Measurements from ENCODE around the gene DUOXA2.
"Not testable (repeated sequence)": the region's sequence is repeated elsewhere in the genome, so short reads cannot be mapped to it uniquely, and the experiment has no call there.

The DUOXA2 gene

DNA sequence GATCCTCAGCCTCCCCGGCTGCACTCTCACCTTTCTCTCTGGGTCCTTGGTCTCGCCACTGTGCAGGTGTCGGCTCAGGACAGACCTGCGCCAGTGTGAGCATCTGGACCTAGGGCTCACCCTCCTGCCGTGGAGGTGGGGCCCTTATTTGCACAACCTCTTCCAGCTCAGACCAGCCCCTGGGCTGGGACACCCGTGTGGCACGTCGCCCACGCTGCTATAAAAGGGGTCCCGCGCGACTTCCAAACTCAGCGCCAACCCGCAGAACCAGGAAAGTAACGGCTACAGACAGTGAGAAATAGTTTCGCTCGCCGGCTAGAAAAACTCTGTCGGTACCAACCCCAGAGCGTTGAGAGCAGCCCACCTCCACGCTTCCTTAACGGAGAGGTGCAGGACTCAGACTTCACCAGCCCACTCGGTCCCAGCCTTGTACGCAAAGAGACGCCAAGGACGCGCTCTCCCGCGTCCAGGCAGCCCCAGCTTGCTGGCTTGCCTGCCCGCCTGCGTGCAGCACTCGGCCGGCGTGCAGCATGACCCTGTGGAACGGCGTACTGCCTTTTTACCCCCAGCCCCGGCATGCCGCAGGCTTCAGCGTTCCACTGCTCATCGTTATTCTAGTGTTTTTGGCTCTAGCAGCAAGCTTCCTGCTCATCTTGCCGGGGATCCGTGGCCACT, at the start of gene DUOXA2, which contains the start of gene DUOX2:
TSS of gene DUOXA2 (plus strand) at position 251 of the 675 bp plus-strand sequence. CDS start at position 531, 280 bp downstream.
TSS of gene DUOX2 (minus strand) at position 97 of the 675 bp plus-strand sequence. CDS start 761 bp downstream, outside the sequence.
- DNase-seq: no peak

DNA sequence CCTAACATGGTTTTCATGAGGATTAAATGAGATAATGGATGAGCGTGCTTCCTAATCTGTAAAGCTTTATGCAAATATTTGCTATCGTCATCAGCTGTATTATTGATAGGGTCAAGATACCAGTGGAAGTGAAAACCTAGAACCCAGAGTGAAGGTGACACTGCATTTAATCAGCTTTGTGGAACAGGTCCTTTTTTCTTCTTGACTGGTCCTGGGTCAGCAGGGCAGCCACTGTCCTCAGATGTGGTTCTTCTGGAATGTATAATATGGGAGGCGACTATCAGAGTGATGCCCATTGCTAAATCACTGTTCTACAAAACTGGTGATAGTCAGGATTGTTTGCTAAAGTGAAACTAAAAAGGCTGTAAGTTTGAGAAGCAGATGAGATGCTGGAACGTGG, 49.7 kb upstream of the DUOXA2 start:
- no peak for DNase-seq

DNA sequence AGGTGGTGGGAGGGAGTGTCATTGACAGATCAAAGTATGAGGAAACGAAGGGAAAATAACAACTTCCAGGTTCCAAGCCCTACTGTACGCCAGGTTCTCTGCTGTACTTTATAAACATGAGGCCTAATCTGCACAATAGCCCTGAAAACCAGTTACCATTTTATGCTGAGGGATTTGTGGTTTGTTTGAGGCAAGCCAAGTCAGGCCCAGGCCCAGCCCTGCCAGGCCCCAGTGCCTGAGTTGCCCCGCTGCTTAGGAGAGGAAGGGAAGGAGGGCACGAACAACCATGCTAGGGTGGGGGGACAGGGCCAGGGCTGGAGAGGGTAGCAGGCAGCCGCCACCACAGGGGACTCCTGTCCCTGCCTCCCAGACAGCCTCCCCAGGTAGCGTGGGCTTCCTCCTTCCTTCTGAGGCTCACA, 44.2 kb upstream of the DUOXA2 start:
- DNase-seq: not testable (repeated sequence)

DNA sequence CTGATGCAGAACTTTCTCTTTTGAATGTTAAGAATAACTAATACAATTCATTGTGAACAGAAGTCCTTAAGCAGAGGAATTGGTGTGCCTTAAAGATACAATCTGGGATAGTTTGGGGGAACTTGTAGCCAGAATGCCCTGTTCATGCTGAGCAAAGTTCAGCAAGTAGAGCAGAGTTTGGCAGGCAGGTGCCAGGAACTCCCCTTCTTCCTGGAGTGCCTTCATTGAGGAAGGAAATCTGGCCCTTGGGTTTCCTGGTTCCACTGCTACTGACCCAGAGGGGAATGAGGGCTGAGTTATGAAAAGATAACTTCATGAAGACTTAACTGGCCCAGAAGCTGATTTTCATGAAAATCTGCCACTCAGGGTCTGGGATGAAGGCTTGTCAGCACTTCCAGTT, 40.5 kb upstream of the DUOXA2 start:
- DNase-seq: not testable (repeated sequence)

DNA sequence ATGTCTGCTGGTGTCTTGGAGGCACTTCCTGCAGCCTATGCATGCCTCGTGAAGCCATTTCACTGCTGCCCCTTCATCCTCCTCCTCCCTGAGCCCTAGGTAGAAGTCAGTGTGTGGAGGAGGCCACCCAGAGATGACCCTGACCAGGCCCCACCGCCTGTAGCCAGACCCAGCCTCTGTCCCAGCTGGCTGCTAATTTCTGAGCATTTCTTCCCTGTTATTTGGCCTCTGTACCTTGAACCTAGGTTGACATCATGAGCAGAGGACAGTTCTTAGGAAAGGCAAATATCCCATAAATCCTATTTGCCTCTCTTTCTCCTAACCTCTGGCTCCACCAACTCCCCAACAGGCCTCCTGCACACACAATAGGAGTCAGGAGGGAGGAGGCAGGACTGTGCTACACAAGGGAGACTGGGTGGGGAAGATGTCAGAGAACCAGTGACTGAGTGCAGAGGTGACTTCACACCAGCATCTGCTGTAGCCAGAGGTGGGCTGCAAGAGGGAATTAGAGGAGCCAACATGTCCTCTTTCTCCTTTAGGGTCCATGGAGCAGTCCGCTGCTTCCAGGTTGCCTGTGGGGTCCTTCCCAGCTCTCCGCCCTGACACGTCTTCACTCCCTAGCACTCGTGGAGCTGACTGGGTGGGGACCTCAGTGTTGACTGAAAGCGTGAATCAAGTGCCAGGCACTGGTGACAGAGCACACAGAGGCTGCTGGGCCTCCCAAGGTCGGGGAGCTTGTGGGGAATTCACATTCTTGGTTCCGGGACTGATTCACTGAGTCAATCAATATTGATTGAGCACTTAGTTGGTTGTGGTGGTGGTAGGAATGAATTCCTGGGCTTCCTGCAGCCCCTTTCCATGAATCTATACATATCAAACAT, 38.4 kb upstream of the DUOXA2 start:
- DNase-seq: not testable (repeated sequence)

DNA sequence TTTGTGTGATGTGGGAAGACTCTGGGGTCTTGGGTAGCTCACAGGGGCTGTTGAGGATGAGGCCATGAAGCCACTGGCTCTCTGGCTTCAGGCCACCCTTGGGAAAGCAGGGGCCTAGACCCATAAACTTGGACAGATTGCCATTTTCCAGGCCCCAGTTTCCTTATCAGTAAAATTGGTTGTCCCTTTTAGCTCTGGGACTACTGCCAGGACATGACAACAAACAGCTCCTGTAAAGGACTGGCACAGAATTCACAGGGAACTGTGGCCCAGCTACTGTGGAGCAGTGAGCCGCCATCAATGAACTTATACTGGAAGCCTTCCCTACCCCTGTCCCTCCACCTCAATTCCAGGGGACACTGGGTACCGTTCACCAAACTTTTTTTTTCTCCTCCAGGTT, 36.7 kb upstream of the DUOXA2 start:
- DNase-seq: not testable (repeated sequence)

DNA sequence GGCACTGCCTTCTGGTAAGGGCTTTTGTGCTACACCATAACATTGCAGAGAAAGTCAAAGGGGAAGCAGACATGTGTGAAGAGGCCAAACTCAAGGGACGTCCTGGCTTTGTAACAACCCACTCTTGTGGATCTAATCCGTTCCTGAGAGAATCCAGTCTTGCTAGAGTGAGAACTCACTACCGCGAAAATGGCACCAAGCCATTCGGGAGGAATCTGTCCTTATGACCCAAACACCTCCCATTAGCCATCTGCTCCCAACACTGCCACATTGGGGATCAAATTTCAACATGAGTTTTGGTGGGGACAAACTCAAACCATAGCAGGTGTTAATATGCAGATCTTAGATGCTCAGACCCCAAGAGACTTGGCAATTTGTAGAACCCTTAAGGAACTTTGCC, 34.9 kb upstream of the DUOXA2 start:
- DNase-seq: not testable (repeated sequence)

DNA sequence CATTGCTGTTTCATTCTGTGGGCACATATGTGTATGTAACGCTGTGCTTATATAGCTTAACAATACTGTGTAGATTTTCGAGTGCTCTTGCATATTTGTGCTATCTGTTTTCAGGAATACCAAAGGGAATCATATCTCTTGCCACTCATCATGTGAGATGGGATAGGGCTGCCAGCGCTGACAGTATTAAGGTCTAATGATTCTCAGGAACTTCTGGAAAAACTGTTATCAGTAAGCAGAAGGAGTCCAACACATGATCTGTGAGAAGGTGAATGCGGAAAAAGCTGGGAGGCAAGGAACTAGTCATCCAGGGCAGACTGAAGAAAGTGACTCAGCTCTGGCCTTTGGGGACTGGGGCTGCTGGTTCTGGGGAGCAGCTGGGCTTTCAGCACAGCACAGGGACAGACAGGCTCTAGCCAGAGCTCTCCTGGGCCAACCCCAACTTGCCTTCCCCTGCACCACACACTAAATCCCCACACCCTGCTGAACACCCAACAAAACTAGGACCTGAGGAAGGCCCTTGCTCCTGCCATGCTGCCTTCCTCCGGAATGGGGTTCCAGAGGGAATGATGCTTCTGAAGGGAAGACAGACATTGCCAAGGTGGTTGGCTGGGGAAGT, 34.4 kb upstream of the DUOXA2 start:
- not testable (repeated sequence) for DNase-seq

DNA sequence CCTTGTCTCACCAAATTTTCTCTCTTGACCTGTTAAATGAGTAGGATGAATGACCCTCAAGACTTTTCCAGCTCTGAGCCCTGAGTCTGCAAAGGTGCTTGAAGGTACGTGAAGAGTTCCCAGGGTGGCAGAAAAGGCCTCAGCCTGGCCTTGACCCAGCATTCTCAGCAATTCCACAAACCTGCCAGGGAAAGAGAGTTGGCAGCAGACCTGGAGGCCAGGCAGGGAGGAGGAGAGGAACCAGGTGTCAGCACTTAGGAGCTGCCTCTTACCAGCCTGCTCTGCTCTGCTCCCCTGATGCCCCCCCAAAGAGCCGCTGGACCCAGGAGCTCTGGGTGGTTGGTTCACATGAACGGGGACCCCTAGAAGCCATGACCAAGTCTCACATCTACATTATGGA, 33.5 kb upstream of the DUOXA2 start:
- DNase-seq: not testable (repeated sequence)

DNA sequence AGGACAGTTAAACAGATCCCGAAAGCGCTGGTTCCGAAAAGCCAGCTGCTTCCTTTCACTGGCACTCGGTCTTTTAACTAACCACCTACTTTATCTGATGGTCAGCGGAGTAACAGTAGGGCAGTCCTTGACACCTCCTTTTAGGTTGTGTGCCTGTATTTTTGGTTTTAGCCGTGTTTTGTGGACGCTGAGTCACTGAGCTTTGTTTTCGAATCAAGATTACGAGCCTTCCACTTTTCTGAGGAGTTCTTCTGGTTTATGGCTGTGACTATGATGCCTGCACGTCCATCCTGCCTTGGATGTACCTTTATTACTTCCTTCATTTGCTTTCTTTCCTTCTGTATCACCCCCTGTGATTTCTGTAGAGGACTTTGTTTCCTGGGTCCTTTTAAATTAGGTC, 31.7 kb upstream of the DUOXA2 start:
- not testable (repeated sequence) for DNase-seq

DNA sequence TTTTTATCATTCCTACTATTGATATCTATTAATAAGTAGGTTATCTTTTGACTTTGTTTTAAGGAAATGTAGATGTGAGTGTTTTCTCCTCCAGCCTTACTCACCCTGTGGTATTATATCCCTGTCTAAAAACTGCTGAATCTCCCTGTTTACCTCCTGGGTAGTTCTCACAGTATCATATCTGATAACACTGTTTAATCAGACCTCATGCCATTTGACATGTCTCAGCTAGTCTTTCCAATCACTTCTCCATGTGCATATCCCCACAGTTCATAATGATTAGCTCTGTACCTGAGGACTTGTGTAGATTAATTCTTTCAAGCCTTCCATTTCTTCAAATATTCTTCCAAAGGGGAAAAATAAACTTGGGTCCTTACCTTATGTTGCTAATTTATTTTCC, 30.9 kb upstream of the DUOXA2 start:
- DNase-seq: no peak

DNA sequence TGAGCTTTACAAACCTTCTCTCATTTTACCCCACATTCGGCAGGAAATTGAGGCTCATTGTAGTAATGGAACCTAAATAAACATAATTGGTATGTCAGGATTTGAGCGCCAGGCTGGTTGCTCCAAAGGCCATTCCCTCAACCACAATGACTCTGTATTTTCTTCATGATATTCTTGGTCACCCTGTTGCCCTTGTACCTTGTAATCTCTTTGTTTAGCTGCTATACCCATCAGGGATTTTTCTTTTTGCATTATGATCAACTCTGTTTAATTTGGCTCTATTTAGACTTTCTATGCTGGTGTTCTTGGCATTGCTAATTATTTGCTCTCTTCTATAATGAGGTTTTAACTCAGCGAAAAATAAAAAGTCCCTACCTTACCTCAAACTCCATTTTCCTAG, 30.0 kb upstream of the DUOXA2 start:
- DNase-seq: no peak

DNA sequence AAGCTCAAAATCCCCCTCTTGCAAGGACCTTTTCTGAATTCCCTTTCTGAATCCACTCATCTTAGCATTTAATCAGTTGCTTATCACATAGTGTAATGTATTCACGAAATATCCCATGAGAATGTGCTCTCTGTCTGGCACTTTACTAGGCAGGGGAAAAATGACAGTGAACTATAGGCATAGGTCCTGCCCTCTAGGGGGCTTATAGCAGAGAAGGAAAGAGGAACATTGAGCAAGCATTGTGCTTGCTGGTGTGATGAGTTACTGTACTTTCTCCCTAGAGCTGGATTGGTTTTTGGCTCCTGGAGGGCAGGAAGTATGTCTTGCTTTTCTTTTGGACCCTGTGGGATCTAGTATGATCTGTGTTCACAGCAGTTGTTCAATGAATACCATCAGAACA, 26.6 kb upstream of the DUOXA2 start:
- DNase-seq: no peak

DNA sequence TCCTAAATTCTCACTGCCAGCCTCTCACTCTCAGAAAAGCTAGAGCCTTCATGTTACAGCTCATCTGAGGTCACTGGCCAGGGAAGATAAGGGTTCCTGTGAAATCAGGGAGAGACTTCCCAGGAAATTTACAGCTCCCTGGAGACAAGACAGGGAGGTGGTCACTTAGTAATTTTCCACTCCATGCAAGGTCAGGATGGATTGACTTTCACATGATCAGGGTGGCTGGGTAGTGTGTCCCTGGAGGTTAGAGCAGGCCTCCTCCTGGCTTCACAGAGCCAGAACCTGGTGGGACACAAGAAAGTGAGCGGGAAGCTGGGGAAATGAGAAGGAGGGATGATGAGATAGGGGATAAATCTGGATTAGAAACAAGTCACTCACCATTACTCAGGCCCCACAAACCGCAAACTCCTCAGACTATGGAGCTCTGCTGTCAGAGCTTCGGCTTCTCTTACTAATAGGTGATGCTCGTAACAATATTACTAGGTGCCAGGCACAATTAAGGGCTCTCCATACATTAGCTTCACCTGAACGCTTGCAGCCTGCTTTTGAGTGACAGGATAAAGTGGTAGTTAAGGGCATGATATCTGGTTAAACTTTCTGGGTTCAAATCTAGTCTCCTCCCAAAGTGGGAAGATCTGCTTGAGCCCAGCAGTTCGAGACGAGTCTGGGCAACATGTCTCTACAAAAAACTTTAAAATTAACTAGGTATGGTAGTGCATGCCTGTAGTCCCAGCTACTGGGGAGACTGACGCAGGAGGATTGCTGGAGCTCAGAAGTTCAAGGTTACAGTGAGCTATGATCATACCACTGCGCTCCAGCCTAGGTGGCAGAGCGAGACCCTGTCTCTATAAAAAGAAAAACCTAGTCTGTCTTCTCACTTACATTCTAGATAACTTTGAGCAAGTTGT, 25.1 kb upstream of the DUOXA2 start:
- no peak for DNase-seq

DNA sequence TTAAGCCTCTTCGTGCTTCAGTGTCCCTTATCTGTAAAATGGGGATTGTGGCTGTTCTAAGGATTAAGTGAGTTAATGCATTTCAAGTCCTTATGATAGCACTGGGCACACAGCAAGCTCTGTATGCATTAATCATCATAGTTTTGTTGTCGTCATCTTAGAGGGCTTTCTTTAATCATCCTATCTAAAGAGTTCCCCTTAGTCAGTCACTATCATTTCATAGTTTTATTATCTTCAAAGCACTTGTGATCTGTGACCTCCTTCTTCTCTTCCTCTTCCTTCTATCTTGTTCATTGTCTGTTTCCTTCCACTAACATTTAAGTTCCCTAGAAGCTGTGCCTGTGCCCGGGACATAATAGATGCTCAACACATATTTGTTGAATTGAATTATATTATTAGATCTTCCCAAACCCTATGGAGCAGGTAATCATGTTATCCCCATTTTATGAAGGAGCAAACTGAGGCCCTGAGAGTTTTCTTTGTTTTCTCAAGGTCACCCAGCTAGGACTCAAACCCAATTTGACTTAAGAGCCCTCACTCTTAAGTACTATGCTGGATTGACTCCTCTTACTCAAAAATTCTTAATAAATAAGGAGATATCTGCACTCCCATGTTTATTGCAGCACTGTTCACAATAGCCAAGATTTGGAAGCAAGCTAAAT, 24.3 kb upstream of the DUOXA2 start:
- DNase-seq: no peak

DNA sequence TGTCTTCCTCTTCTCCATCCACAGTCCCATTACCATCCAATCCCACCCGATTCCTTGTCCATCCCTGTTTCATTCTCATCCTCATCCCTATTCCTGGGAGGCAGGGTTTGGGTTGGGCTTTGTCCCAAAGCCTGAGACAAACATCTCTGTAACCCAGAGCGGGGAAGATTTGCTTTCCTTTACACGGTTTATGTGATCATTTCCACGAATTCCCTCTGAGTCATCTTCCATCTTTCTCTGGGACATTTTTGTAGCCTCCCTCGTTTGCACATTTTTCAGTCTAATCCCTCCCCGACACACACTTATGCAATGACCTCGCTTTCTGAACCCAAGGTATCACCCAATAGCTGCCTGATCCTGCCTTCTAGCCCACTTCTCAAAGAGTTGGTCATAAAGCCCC, 23.0 kb upstream of the DUOXA2 start:
- no peak for DNase-seq

DNA sequence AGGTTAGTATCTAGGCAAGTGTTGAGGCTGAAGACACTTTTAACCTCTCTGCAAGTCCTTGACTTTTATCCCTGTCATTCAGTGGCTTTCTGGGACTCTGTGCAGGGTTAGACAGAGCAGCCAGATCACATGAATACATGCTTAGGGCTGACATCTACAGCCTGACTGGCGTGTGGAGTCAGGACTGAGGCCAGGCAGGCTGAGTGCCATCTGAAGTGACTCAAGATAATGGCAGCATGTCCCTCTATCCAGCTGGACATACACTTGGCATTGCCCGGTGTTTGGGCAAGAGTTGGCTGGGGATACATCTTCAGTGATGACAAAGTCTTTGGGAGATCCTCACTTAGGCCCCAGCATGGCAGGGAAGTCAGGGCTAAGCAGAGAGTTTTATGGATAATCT, 22.6 kb upstream of the DUOXA2 start:
- no peak for DNase-seq

DNA sequence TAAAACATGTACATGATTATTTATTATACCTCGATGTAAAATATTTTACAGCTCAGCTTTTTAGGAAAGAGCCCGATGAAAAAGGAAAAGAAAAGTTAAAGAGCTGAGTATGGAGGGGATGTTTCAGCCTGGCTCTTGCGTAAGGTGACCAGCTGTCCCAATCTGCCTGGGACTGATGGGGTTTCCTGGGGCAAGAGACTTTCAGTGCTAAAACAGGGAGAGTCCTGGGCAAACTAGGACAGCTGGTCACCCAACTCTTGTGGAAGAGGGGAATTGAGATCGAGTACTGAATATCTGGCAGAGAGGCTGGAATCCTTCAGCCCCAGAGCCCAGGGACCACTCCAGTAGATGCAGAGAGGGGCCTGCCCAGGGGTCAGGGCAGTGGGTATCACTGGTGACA, 21.1 kb upstream of the DUOXA2 start:
- DNase-seq: no peak

DNA sequence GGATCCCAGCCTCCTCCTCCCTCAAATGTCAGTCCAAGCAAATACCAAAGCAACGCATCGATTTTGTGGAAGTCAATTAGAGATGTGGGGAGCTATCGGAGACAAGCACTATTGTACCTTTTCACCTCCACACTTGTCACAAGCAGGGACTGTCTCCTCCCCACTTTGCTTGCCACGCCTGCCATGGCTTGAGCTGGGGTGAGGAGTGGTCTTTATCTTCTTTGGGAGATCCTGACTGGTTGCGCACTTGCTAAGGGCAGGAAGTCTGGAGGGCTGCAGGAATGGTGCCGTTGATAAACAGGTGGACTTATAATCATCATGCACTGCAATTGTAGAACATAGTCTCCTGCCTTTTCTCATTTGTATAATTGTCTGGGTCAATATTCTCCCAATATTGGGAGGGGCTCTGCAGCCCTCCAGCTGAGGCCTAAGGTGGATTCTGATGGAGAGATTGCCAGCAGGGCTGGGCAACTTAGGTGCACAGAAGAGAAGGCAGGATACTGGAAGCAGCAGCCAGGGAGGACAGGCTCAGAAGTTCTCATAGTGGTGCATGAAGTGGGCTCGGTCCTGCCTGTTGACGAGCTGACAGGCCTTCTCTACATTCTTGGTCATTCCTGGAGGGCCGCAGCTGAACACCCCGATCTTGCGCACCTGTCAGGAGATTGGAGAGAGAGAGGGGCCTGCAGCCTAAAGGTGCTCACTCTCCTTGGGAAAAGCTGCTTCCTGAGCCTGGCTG, 20.3 kb upstream of the DUOXA2 start:
- DNase-seq: no peak

DNA sequence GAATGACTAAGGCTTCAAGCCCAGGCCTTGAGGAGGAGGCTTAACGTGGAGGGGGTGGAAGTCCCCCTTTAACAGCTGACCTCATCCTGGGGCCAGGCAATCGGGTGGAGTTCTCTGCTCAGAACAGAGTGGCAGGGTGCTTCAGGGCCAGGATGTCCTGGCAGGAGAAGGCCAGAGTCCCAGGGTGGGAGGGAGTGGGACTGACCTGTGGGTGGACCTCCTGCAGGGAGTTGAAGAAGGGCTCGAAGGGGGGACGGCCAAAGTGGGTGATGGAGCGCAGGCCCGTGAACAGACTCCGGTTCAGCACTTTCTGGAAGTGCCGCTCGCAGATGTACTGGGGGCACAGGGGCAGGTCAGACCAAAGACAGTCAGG, 19.8 kb upstream of the DUOXA2 start:
- DNase-seq: no peak

DNA sequence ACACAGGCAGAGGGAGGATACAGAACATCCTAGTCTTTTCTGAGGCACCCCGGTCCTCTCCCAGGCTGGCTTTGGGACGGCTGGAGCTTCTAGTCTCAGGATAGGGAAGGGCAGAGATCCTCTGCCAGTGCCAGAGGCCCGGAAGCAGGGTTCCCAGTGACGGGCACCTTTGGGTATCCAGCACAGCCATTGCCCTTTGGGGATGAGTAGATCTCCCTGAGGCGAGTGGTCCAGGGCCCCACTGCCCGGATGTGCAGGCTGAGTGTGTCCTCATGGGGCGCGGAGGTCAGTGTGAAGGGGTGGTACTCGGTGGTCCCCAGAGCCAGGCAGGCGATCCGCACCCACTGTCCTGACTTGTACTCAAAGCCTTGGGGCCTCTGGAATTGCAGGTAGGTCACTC, 18.5 kb upstream of the DUOXA2 start:
- DNase-seq: no peak

Data from NCI-H510A treated with DMSO at 0.1 percent for 48 hours (cell line).